IMR-90 (cell line): Measurements from ENCODE around the gene DNMT3A. TPM values are rescaled to one million over a fixed set of nuclear protein-coding genes. Genes with fewer than 3 reads are reported as not detected.

Experiments used
- ATAC-seq: fragments of 200-7000 bp; cut with Tn5 transposase; 2 replicates; pipeline ENCODE4 v1.9.1; 2020; ENCODE audit warnings: low read depth, mild to moderate bottlenecking, moderate library complexity
- BruUV-seq: library from RNA; stranded (reverse); fragments of 400-500 nt; replicated peaks from 2 replicates; lab custom pipeline; 2021; lab: Mats Ljungman, UMichigan
- CTCF ChIA-PET: fragments of 300-600 bp; formaldehyde crosslinking; extraction: SDS; loops from one replicate; lab custom pipeline; 2021; ENCODE audit warnings: antibody characterized with exemption; lab: Yijun Ruan, JAX
- POLR2A ChIA-PET: fragments of 300-600 bp; sonication (Branson Sonifier 250); formaldehyde crosslinking; loops from one replicate; lab custom pipeline; 2022; ENCODE audit warnings: antibody characterized with exemption; ENCODE audit not compliant: unreplicated experiment; lab: Charles Lee
- DNase-seq: peaks from one replicate; pipeline ENCODE4 v3.0.0; 2013
- H2AFZ ChIP-seq: replicated peaks from 2 replicates; pipeline ENCODE3; 2013; ENCODE audit warnings: low read length, mild to moderate bottlenecking; ENCODE audit not compliant: poor library complexity
- H2AK5ac ChIP-seq: 2 replicates; pipeline ENCODE4 v1.6.1; 2013; ENCODE audit warnings: low read depth, low read length, inconsistent platforms
- H2AK9ac ChIP-seq: replicated peaks from 2 replicates; pipeline ENCODE3; 2013; ENCODE audit warnings: mild to moderate bottlenecking, low read depth, low read length, moderate library complexity; ENCODE audit not compliant: poor library complexity
- H2BK120ac ChIP-seq: 2 replicates; pipeline ENCODE4 v1.6.1; 2013; ENCODE audit warnings: low read depth, low read length, inconsistent platforms
- H2BK15ac ChIP-seq: 3 replicates; pipeline ENCODE4 v1.6.1; 2013; ENCODE audit warnings: low read depth, low read length, inconsistent platforms
- H2BK20ac ChIP-seq: 2 replicates; pipeline ENCODE4 v1.6.1; 2013; ENCODE audit warnings: low read depth, mild to moderate bottlenecking, inconsistent platforms, low read length, moderate library complexity
- H2BK5ac ChIP-seq: 2 replicates; pipeline ENCODE4 v1.6.1; 2013; ENCODE audit warnings: mild to moderate bottlenecking, low read depth, low read length, inconsistent platforms; ENCODE audit not compliant: poor library complexity, severe bottlenecking
- H3K14ac ChIP-seq: replicated peaks from 2 replicates; pipeline ENCODE4 v1.6.1; 2013; ENCODE audit warnings: low read depth, low read length, inconsistent platforms
- H3K18ac ChIP-seq: 2 replicates; pipeline ENCODE4 v1.6.1; 2013; ENCODE audit warnings: low read depth, low read length, control low read depth
- H3K23ac ChIP-seq: 2 replicates; pipeline ENCODE4 v1.6.1; 2013; ENCODE audit warnings: low read depth, low read length, inconsistent platforms
- H3K27ac ChIP-seq: 2 replicates; pipeline ENCODE4 v1.5.1; 2013; ENCODE audit warnings: mild to moderate bottlenecking, control low read depth, low read length; ENCODE audit not compliant: insufficient read depth
- H3K27me3 ChIP-seq: 2 replicates; pipeline ENCODE4 v1.6.1; 2013; ENCODE audit warnings: low read length; ENCODE audit not compliant: control insufficient read depth, insufficient read depth
- H3K36me3 ChIP-seq: 2 replicates; pipeline ENCODE4 v1.6.1; 2013; ENCODE audit warnings: low read length, mixed read lengths; ENCODE audit not compliant: control insufficient read depth, insufficient read depth
- H3K4ac ChIP-seq: 2 replicates; pipeline ENCODE4 v1.6.1; 2013; ENCODE audit warnings: low read depth, low read length, inconsistent platforms
- H3K4me1 ChIP-seq: 2 replicates; pipeline ENCODE4 v1.6.1; 2013; ENCODE audit warnings: low read length, mixed read lengths; ENCODE audit not compliant: control insufficient read depth, insufficient read depth
- H3K4me2 ChIP-seq: 2 replicates; pipeline ENCODE4 v1.6.1; 2013; ENCODE audit warnings: low read depth, mild to moderate bottlenecking, control low read depth, low read length, moderate library complexity
- H3K4me3 ChIP-seq: 2 replicates; pipeline ENCODE4 v1.5.1; 2013; ENCODE audit warnings: low read depth, mild to moderate bottlenecking, control low read depth, low read length, moderate library complexity; ENCODE audit not compliant: insufficient read depth
- H3K56ac ChIP-seq: 2 replicates; pipeline ENCODE4 v1.6.1; 2013; ENCODE audit warnings: low read length, inconsistent platforms; ENCODE audit not compliant: insufficient read depth; ENCODE audit errors: extremely low read depth
- H3K79me1 ChIP-seq, 2 experiments: 2 replicates each; pipeline ENCODE4 v1.6.1; 2013; ENCODE audit warnings: low read length in 2 of 2, inconsistent platforms in 1 of 2, low read depth in 1 of 2
- H3K9ac ChIP-seq: 2 replicates; pipeline ENCODE4 v1.6.1; 2013; ENCODE audit warnings: low read depth, low read length, control low read depth
- H3K9me1 ChIP-seq: 2 replicates; pipeline ENCODE4 v1.6.1; 2013; ENCODE audit warnings: low read length, inconsistent platforms; ENCODE audit not compliant: insufficient read depth
- H3K9me3 ChIP-seq: 2 replicates; pipeline ENCODE4 v1.6.1; 2013; ENCODE audit warnings: low read length; ENCODE audit not compliant: control insufficient read depth, insufficient read depth
- H4K20me1 ChIP-seq: 2 replicates; pipeline ENCODE4 v1.6.1; 2013; ENCODE audit warnings: low read length, inconsistent platforms; ENCODE audit not compliant: insufficient read depth
- H4K5ac ChIP-seq: 2 replicates; pipeline ENCODE4 v1.6.1; 2013; ENCODE audit warnings: mild to moderate bottlenecking, low read depth, low read length, control low read depth
- H4K8ac ChIP-seq, 2 experiments: 2 replicates each; pipeline ENCODE4 v1.6.1; 2013; ENCODE audit warnings: low read depth in 2 of 2, low read length in 2 of 2, control low read depth in 1 of 2, inconsistent platforms in 1 of 2
- H4K91ac ChIP-seq: 2 replicates; pipeline ENCODE4 v1.6.1; 2013; ENCODE audit warnings: low read depth, low read length, inconsistent platforms; ENCODE audit not compliant: insufficient read depth
- BHLHE40 ChIP-seq: fragments of 150-350 bp; IDR thresholded peaks from 2 replicates; pipeline ENCODE4 v1.6.1; 2016; ENCODE audit warnings: mild to moderate bottlenecking, low read depth, low read length
- CEBPB ChIP-seq: IDR thresholded peaks from 2 replicates; pipeline ENCODE4 v1.6.1; 2012; ENCODE audit warnings: low read depth, low read length, improper control_type of control experiment
- CHD1 ChIP-seq: IDR thresholded peaks from 2 replicates; pipeline ENCODE4 v1.6.1; 2012; ENCODE audit warnings: low read depth, low read length, improper control_type of control experiment
- FOS ChIP-seq: fragments of 150-350 bp; IDR thresholded peaks from 2 replicates; pipeline ENCODE4 v1.6.1; 2016; ENCODE audit warnings: low read depth, low read length
- MAFK ChIP-seq: IDR thresholded peaks from 2 replicates; pipeline ENCODE4 v1.6.1; 2012; ENCODE audit warnings: low read depth, low read length, improper control_type of control experiment
- MAZ ChIP-seq: IDR thresholded peaks from 2 replicates; pipeline ENCODE4 v1.6.1; 2012; ENCODE audit warnings: low read depth, mild to moderate bottlenecking, low read length, improper control_type of control experiment, moderate library complexity, borderline replicate concordance
- MXI1 ChIP-seq: IDR thresholded peaks from 2 replicates; pipeline ENCODE4 v1.6.1; 2012; ENCODE audit warnings: low read depth, mild to moderate bottlenecking, low read length, moderate library complexity, borderline replicate concordance
- NFE2L2 ChIP-seq: fragments of 150-350 bp; IDR thresholded peaks from 2 replicates; pipeline ENCODE4 v1.6.1; 2016; ENCODE audit warnings: low read depth, mild to moderate bottlenecking, low read length
- POLR2A ChIP-seq: IDR thresholded peaks from 2 replicates; pipeline ENCODE4 v1.6.1; 2012; ENCODE audit warnings: mild to moderate bottlenecking, low read depth, low read length
- RAD21 ChIP-seq: IDR thresholded peaks from 2 replicates; pipeline ENCODE4 v1.6.1; 2012; ENCODE audit warnings: low read length, improper control_type of control experiment
- RCOR1 ChIP-seq: IDR thresholded peaks from 2 replicates; pipeline ENCODE4 v1.6.1; 2012; ENCODE audit warnings: mild to moderate bottlenecking, low read length, improper control_type of control experiment; ENCODE audit not compliant: insufficient replicate concordance
- RFX5 ChIP-seq: IDR thresholded peaks from 2 replicates; pipeline ENCODE4 v1.8.0; 2012; ENCODE audit warnings: low read depth, mild to moderate bottlenecking, low read length, moderate library complexity
- SMC3 ChIP-seq: fragments of 150-350 bp; IDR thresholded peaks from 2 replicates; pipeline ENCODE4 v1.6.1; 2016; ENCODE audit warnings: low read depth, mild to moderate bottlenecking, antibody characterized with exemption, low read length, moderate library complexity
- WGBS, 2 experiments: methylation state at CpG; one replicate each; pipeline versions ENCODE4 v1.1.5 to v1.1.7; 2013; ENCODE audit warnings: missing lambda C conversion rate in 2 of 2; ENCODE audit not compliant: insufficient read length in 1 of 2; ENCODE audit errors: extremely low coverage in 2 of 2; 5-methylcytosine and 5-hydroxymethylcytosine counted together
- dilution Hi-C: fragments of 300-500 bp; cut with HindIII; formaldehyde crosslinking; loops from one replicate; pipeline ENCODE4 v1.14.3; 2018; ENCODE audit warnings: low sequenced_read_pairs; ENCODE audit not compliant: unreplicated experiment
- in situ Hi-C: fragments of 300-500 bp; cut with MboI; formaldehyde crosslinking; loops from 3 replicates; pipeline ENCODE4 v1.14.3; 2019; ENCODE audit warnings: low sequenced_read_pairs, inconsistent platforms, mixed read lengths
- intact Hi-C: fragments of 100-400 bp; cut with micrococcal nuclease; formaldehyde crosslinking; loops from 2 replicates; pipeline ENCODE4 v1.10.0; 2022
- polyA plus RNA-seq, 3 experiments: library from polyadenylated mRNA; depleted of rRNA; stranded (reverse); fragments of >200 nt; gene quantifications; 2 replicates each; pipeline ENCODE4 v1.2.3, GENCODE V29; 2012; ENCODE audit warnings: low replicate concordance in 1 of 3
- total RNA-seq: library from RNA; depleted of rRNA; stranded (reverse); fragments of >200 nt; gene quantifications from 2 replicates; pipeline ENCODE4 v1.2.3, GENCODE V29; 2012
- TF ChIP-seq, protein P1 (sequence below): fragments of 150-350 bp; IDR thresholded peaks from 2 replicates; pipeline ENCODE4 v1.6.1; 2016; ENCODE audit warnings: low read depth, mild to moderate bottlenecking, low read length, moderate library complexity, borderline replicate concordance
- TF ChIP-seq, protein P2 (sequence below): fragments of 150-350 bp; IDR thresholded peaks from 2 replicates; pipeline ENCODE4 v1.6.1; 2017; ENCODE audit warnings: mild to moderate bottlenecking, antibody characterized with exemption, low read length, low read depth
- TF ChIP-seq, protein P3 (sequence below): conservative IDR thresholded peaks from 2 replicates; pipeline ENCODE4 v1.5.1; 2012; ENCODE audit warnings: mild to moderate bottlenecking, low read depth, low read length, improper control_type of control experiment

DNMT3A gene
- total and polyA plus RNA-seq, 2 of the 4 experiments (the other 2 are of a cell fraction), result 4.4 to 9.7 TPM

GRCh38 chr2:25381502-25381901 lies 39.8 kb upstream of the DNMT3A start:
- H3K9ac ChIP-seq, result no peak overlapping the region
- no peak overlapping the region for H2BK20ac ChIP-seq
- no peak overlapping the region for H2BK5ac ChIP-seq
- DNase-seq (no peak), ATAC-seq (no peak)
- no peaks in the 10 kb centered on the region for H3K9me3 ChIP-seq
- no TSS peak for BruUV-seq
- no peak overlapping the region for H2AK9ac ChIP-seq
- peaks cover 8% of the 10 kb centered on the region for H3K4me1 ChIP-seq
- H3K56ac ChIP-seq, result no peak overlapping the region
- H2BK15ac ChIP-seq, result no peak overlapping the region
- no peak overlapping the region for H3K27ac ChIP-seq
- H3K14ac ChIP-seq, result no peak overlapping the region
- H3K18ac ChIP-seq, result no peak overlapping the region
- no peak overlapping the region for H2AK5ac ChIP-seq
- H3K4ac ChIP-seq, result no peak overlapping the region
- H4K91ac ChIP-seq, result no peak overlapping the region
- peaks cover 11% of the 10 kb centered on the region for H3K9me1 ChIP-seq
- TF ChIP-seq RFX5, result no peak
- no peak for TF ChIP-seq RAD21
- no peak for TF ChIP-seq CHD1
- no peak for TF ChIP-seq MXI1
- no peak for TF ChIP-seq FOS
- TF ChIP-seq, protein P1, sequence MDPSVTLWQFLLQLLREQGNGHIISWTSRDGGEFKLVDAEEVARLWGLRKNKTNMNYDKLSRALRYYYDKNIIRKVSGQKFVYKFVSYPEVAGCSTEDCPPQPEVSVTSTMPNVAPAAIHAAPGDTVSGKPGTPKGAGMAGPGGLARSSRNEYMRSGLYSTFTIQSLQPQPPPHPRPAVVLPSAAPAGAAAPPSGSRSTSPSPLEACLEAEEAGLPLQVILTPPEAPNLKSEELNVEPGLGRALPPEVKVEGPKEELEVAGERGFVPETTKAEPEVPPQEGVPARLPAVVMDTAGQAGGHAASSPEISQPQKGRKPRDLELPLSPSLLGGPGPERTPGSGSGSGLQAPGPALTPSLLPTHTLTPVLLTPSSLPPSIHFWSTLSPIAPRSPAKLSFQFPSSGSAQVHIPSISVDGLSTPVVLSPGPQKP, result no peak
- no peak for TF ChIP-seq CEBPB
- TF ChIP-seq SMC3, result no peak
- no peak for TF ChIP-seq MAFK
- TF ChIP-seq, protein P2, sequence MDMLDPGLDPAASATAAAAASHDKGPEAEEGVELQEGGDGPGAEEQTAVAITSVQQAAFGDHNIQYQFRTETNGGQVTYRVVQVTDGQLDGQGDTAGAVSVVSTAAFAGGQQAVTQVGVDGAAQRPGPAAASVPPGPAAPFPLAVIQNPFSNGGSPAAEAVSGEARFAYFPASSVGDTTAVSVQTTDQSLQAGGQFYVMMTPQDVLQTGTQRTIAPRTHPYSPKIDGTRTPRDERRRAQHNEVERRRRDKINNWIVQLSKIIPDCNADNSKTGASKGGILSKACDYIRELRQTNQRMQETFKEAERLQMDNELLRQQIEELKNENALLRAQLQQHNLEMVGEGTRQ, result no peak
- no peak for TF ChIP-seq RCOR1
- no peak for TF ChIP-seq MAZ
- TF ChIP-seq NFE2L2, result no peak
- no peak for TF ChIP-seq BHLHE40
- TF ChIP-seq, protein P3, sequence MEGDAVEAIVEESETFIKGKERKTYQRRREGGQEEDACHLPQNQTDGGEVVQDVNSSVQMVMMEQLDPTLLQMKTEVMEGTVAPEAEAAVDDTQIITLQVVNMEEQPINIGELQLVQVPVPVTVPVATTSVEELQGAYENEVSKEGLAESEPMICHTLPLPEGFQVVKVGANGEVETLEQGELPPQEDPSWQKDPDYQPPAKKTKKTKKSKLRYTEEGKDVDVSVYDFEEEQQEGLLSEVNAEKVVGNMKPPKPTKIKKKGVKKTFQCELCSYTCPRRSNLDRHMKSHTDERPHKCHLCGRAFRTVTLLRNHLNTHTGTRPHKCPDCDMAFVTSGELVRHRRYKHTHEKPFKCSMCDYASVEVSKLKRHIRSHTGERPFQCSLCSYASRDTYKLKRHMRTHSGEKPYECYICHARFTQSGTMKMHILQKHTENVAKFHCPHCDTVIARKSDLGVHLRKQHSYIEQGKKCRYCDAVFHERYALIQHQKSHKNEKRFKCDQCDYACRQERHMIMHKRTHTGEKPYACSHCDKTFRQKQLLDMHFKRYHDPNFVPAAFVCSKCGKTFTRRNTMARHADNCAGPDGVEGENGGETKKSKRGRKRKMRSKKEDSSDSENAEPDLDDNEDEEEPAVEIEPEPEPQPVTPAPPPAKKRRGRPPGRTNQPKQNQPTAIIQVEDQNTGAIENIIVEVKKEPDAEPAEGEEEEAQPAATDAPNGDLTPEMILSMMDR, result no peak
- TF ChIP-seq POLR2A, result no peak
- in situ Hi-C loops, result no loop called here
- intact Hi-C loops, result no loop called here
- H3K79me1 ChIP-seq, result no peaks in the 10 kb centered on the region
- no peak overlapping the region for H2BK120ac ChIP-seq
- dilution Hi-C loops, result no loop called here
- H2AFZ ChIP-seq, result no peak overlapping the region
- ChIA-PET CTCF (interaction anchor here (1.2 kb wide), 2 partner anchors 19 kb away, joined by 3 read pairs; no protein-coding TSS in a partner anchor), POLR2A (no interaction called here)
- no peak overlapping the region for H3K23ac ChIP-seq
- H3K4me3 ChIP-seq, result no peak overlapping the region
- H3K4me2 ChIP-seq, result no peak overlapping the region
- no peaks in the 10 kb centered on the region for H4K20me1 ChIP-seq
- no peaks in the 10 kb centered on the region for H3K36me3 ChIP-seq
- 89% methylated on average over 3 of the region's 7 CpGs; no CpG with 5 or more reads in 1 of the 2 experiments for WGBS, 2 experiments
- no peak overlapping the region for H4K8ac ChIP-seq
- no peaks in the 10 kb centered on the region for H3K27me3 ChIP-seq
- H4K5ac ChIP-seq, result no peak overlapping the region
